IMR-90 (cell line): ENCODE data around the gene SPATA2. TPM values are rescaled to one million over a fixed set of nuclear protein-coding genes. Genes with fewer than 3 reads are reported as not detected.
"Not testable (repeated sequence)": the region's sequence is repeated elsewhere in the genome, so short reads cannot be mapped to it uniquely, and the experiment has no call there.

ENCODE experiments used
- ATAC-seq: fragments of 200-7000 bp; cut with Tn5 transposase; 2 replicates; pipeline ENCODE4 v1.9.1; 2020; ENCODE audit warnings: low read depth, mild to moderate bottlenecking, moderate library complexity
- BruUV-seq: library from RNA; stranded (reverse); fragments of 400-500 nt; replicated peaks from 2 replicates; lab custom pipeline; 2021; lab: Mats Ljungman, UMichigan
- CTCF ChIA-PET: fragments of 300-600 bp; formaldehyde crosslinking; extraction: SDS; loops from one replicate; lab custom pipeline; 2021; ENCODE audit warnings: antibody characterized with exemption; lab: Yijun Ruan, JAX
- POLR2A ChIA-PET: fragments of 300-600 bp; sonication (Branson Sonifier 250); formaldehyde crosslinking; loops from one replicate; lab custom pipeline; 2022; ENCODE audit warnings: antibody characterized with exemption; ENCODE audit not compliant: unreplicated experiment; lab: Charles Lee
- DNase-seq: peaks from one replicate; pipeline ENCODE4 v3.0.0; 2013
- H2AFZ ChIP-seq: replicated peaks from 2 replicates; pipeline ENCODE3; 2013; ENCODE audit warnings: low read length, mild to moderate bottlenecking; ENCODE audit not compliant: poor library complexity
- H2AK5ac ChIP-seq: 2 replicates; pipeline ENCODE4 v1.6.1; 2013; ENCODE audit warnings: low read depth, low read length, inconsistent platforms
- H2AK9ac ChIP-seq: replicated peaks from 2 replicates; pipeline ENCODE3; 2013; ENCODE audit warnings: mild to moderate bottlenecking, low read depth, low read length, moderate library complexity; ENCODE audit not compliant: poor library complexity
- H2BK120ac ChIP-seq: 2 replicates; pipeline ENCODE4 v1.6.1; 2013; ENCODE audit warnings: low read depth, low read length, inconsistent platforms
- H2BK15ac ChIP-seq: 3 replicates; pipeline ENCODE4 v1.6.1; 2013; ENCODE audit warnings: low read depth, low read length, inconsistent platforms
- H2BK20ac ChIP-seq: 2 replicates; pipeline ENCODE4 v1.6.1; 2013; ENCODE audit warnings: low read depth, mild to moderate bottlenecking, inconsistent platforms, low read length, moderate library complexity
- H2BK5ac ChIP-seq: 2 replicates; pipeline ENCODE4 v1.6.1; 2013; ENCODE audit warnings: mild to moderate bottlenecking, low read depth, low read length, inconsistent platforms; ENCODE audit not compliant: poor library complexity, severe bottlenecking
- H3K14ac ChIP-seq: replicated peaks from 2 replicates; pipeline ENCODE4 v1.6.1; 2013; ENCODE audit warnings: low read depth, low read length, inconsistent platforms
- H3K18ac ChIP-seq: 2 replicates; pipeline ENCODE4 v1.6.1; 2013; ENCODE audit warnings: low read depth, low read length, control low read depth
- H3K23ac ChIP-seq: 2 replicates; pipeline ENCODE4 v1.6.1; 2013; ENCODE audit warnings: low read depth, low read length, inconsistent platforms
- H3K27ac ChIP-seq: 2 replicates; pipeline ENCODE4 v1.5.1; 2013; ENCODE audit warnings: mild to moderate bottlenecking, control low read depth, low read length; ENCODE audit not compliant: insufficient read depth
- H3K27me3 ChIP-seq: 2 replicates; pipeline ENCODE4 v1.6.1; 2013; ENCODE audit warnings: low read length; ENCODE audit not compliant: control insufficient read depth, insufficient read depth
- H3K36me3 ChIP-seq: 2 replicates; pipeline ENCODE4 v1.6.1; 2013; ENCODE audit warnings: low read length, mixed read lengths; ENCODE audit not compliant: control insufficient read depth, insufficient read depth
- H3K4ac ChIP-seq: 2 replicates; pipeline ENCODE4 v1.6.1; 2013; ENCODE audit warnings: low read depth, low read length, inconsistent platforms
- H3K4me1 ChIP-seq: 2 replicates; pipeline ENCODE4 v1.6.1; 2013; ENCODE audit warnings: low read length, mixed read lengths; ENCODE audit not compliant: control insufficient read depth, insufficient read depth
- H3K4me2 ChIP-seq: 2 replicates; pipeline ENCODE4 v1.6.1; 2013; ENCODE audit warnings: low read depth, mild to moderate bottlenecking, control low read depth, low read length, moderate library complexity
- H3K4me3 ChIP-seq: 2 replicates; pipeline ENCODE4 v1.5.1; 2013; ENCODE audit warnings: low read depth, mild to moderate bottlenecking, control low read depth, low read length, moderate library complexity; ENCODE audit not compliant: insufficient read depth
- H3K56ac ChIP-seq: 2 replicates; pipeline ENCODE4 v1.6.1; 2013; ENCODE audit warnings: low read length, inconsistent platforms; ENCODE audit not compliant: insufficient read depth; ENCODE audit errors: extremely low read depth
- H3K79me1 ChIP-seq, 2 experiments: 2 replicates each; pipeline ENCODE4 v1.6.1; 2013; ENCODE audit warnings: low read length in 2 of 2, inconsistent platforms in 1 of 2, low read depth in 1 of 2
- H3K9ac ChIP-seq: 2 replicates; pipeline ENCODE4 v1.6.1; 2013; ENCODE audit warnings: low read depth, low read length, control low read depth
- H3K9me1 ChIP-seq: 2 replicates; pipeline ENCODE4 v1.6.1; 2013; ENCODE audit warnings: low read length, inconsistent platforms; ENCODE audit not compliant: insufficient read depth
- H3K9me3 ChIP-seq: 2 replicates; pipeline ENCODE4 v1.6.1; 2013; ENCODE audit warnings: low read length; ENCODE audit not compliant: control insufficient read depth, insufficient read depth
- H4K20me1 ChIP-seq: 2 replicates; pipeline ENCODE4 v1.6.1; 2013; ENCODE audit warnings: low read length, inconsistent platforms; ENCODE audit not compliant: insufficient read depth
- H4K5ac ChIP-seq: 2 replicates; pipeline ENCODE4 v1.6.1; 2013; ENCODE audit warnings: mild to moderate bottlenecking, low read depth, low read length, control low read depth
- H4K8ac ChIP-seq, 2 experiments: 2 replicates each; pipeline ENCODE4 v1.6.1; 2013; ENCODE audit warnings: low read depth in 2 of 2, low read length in 2 of 2, control low read depth in 1 of 2, inconsistent platforms in 1 of 2
- H4K91ac ChIP-seq: 2 replicates; pipeline ENCODE4 v1.6.1; 2013; ENCODE audit warnings: low read depth, low read length, inconsistent platforms; ENCODE audit not compliant: insufficient read depth
- WGBS, 2 experiments: methylation state at CpG; one replicate each; pipeline versions ENCODE4 v1.1.5 to v1.1.7; 2013; ENCODE audit warnings: missing lambda C conversion rate in 2 of 2; ENCODE audit not compliant: insufficient read length in 1 of 2; ENCODE audit errors: extremely low coverage in 2 of 2; 5-methylcytosine and 5-hydroxymethylcytosine counted together
- dilution Hi-C: fragments of 300-500 bp; cut with HindIII; formaldehyde crosslinking; loops from one replicate; pipeline ENCODE4 v1.14.3; 2018; ENCODE audit warnings: low sequenced_read_pairs; ENCODE audit not compliant: unreplicated experiment
- in situ Hi-C: fragments of 300-500 bp; cut with MboI; formaldehyde crosslinking; loops from 3 replicates; pipeline ENCODE4 v1.14.3; 2019; ENCODE audit warnings: low sequenced_read_pairs, inconsistent platforms, mixed read lengths
- intact Hi-C: fragments of 100-400 bp; cut with micrococcal nuclease; formaldehyde crosslinking; loops from 2 replicates; pipeline ENCODE4 v1.10.0; 2022
- polyA plus RNA-seq, 3 experiments: library from polyadenylated mRNA; depleted of rRNA; stranded (reverse); fragments of >200 nt; gene quantifications; 2 replicates each; pipeline ENCODE4 v1.2.3, GENCODE V29; 2012; ENCODE audit warnings: low replicate concordance in 1 of 3
- total RNA-seq: library from RNA; depleted of rRNA; stranded (reverse); fragments of >200 nt; gene quantifications from 2 replicates; pipeline ENCODE4 v1.2.3, GENCODE V29; 2012

Gene SPATA2
- total and polyA plus RNA-seq, 2 of the 4 experiments (the other 2 are of a cell fraction): 1.3 to 4.5 TPM

DNA sequence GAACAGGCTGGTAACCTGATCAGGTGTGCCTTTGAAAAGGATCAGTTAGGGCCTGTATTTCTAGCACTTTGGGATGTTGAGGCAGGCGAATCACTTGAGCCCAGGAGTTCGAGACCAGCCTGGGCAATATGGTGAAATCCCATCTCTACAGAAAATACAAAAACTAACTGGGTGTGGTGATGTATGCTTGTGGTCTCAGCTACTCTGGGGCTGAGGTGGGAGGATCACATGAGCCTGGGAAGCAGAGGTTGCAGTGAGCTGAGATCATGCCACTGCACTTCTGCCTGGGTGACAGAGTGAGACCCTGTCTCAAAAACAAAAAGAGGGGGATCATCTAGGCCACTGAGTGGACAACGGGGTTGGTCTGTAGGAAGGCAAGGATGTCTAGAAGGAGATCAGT lies 54.1 kb downstream of the SPATA2 start:
- H2BK15ac ChIP-seq, H3K4me3 ChIP-seq, H3K9me3 ChIP-seq, H3K23ac ChIP-seq, H3K14ac ChIP-seq, intact Hi-C loops, H3K79me1 ChIP-seq, POLR2A ChIA-PET, H2BK120ac ChIP-seq, BruUV-seq, H2AFZ ChIP-seq, H3K18ac ChIP-seq, ATAC-seq, H3K9ac ChIP-seq, H3K27me3 ChIP-seq, dilution Hi-C loops, H3K9me1 ChIP-seq, H3K4me2 ChIP-seq, H3K56ac ChIP-seq, H3K27ac ChIP-seq, H4K5ac ChIP-seq, DNase-seq, H4K8ac ChIP-seq, H2AK5ac ChIP-seq, CTCF ChIA-PET, H2BK5ac ChIP-seq, H2BK20ac ChIP-seq, H4K20me1 ChIP-seq, H4K91ac ChIP-seq, H2AK9ac ChIP-seq, H3K4ac ChIP-seq, H3K4me1 ChIP-seq: not testable (repeated sequence)
- H3K36me3 ChIP-seq: peaks cover 18% of the 10 kb centered on the region
- no CpG with 5 or more reads among the region's 3 CpGs for WGBS, 2 experiments
- in situ Hi-C loops: loop anchor here (25.0 kb wide), 1 partner anchor 524 kb away; no protein-coding TSS in a partner anchor
